Ectodermal cell (in vitro differentiated cells): Measurements from ENCODE around the gene SDF2L1.

Experiments
- H3K27ac ChIP-seq: 2 replicates; pipeline ENCODE4 v1.7.0; 2013; ENCODE audit warnings: mild to moderate bottlenecking, low read depth, low read length; ENCODE audit not compliant: insufficient read depth, poor library complexity, severe bottlenecking
- H3K27me3 ChIP-seq: 2 replicates; pipeline ENCODE4 v1.7.0; 2013; ENCODE audit warnings: mild to moderate bottlenecking, low read length; ENCODE audit not compliant: insufficient read depth, control insufficient read depth, poor library complexity, severe bottlenecking
- H3K36me3 ChIP-seq: one replicate; pipeline ENCODE4 v1.7.0; 2013; ENCODE audit warnings: low read length; ENCODE audit not compliant: control insufficient read depth, insufficient read depth
- H3K4me1 ChIP-seq: one replicate; pipeline ENCODE4 v1.7.0; 2013; ENCODE audit warnings: low read length; ENCODE audit not compliant: control insufficient read depth, insufficient read depth
- H3K4me3 ChIP-seq: 2 replicates; pipeline ENCODE4 v1.7.0; 2013; ENCODE audit warnings: low read depth, low read length, control low read depth; ENCODE audit not compliant: insufficient read depth
- H3K9me3 ChIP-seq: 2 replicates; pipeline ENCODE4 v1.7.0; 2013; ENCODE audit warnings: mild to moderate bottlenecking, low read length, moderate library complexity; ENCODE audit not compliant: control insufficient read depth
- WGBS, 2 experiments: methylation state at CpG; one replicate each; pipeline ENCODE4 v1.1.7; 2013; ENCODE audit warnings: missing lambda C conversion rate in 2 of 2; 5-methylcytosine and 5-hydroxymethylcytosine counted together

The SDF2L1 gene

GRCh38 chr22:21622011-21622918 lies 19.8 kb upstream of the SDF2L1 start:
- no peak overlapping the region for H3K27ac ChIP-seq
- 91 to 95% methylated on average over 17 of the region's 17 CpGs for WGBS, 2 experiments

GRCh38 chr22:21622919-21623647 lies 19.0 kb upstream of the SDF2L1 start:
- H3K36me3 ChIP-seq: peaks cover 4% of the 10 kb centered on the region
- no peak overlapping the region for H3K4me3 ChIP-seq
- H3K27me3 ChIP-seq: no peaks in the 10 kb centered on the region
- H3K4me1 ChIP-seq: no peaks in the 10 kb centered on the region
- H3K9me3 ChIP-seq: no peaks in the 10 kb centered on the region
- WGBS, 2 experiments: 95 to 96% methylated on average over 23 of the region's 23 CpGs
- no peak overlapping the region for H3K27ac ChIP-seq

More at GRCh38 chr22:21622011-21622918, 19.8 kb upstream of the SDF2L1 start:
- Histone ChIP-seq H3K9me3 (no peaks in the 10 kb centered on the region), H3K36me3 (no peaks in the 10 kb centered on the region), H3K27me3 (no peaks in the 10 kb centered on the region), H3K4me1 (no peaks in the 10 kb centered on the region), H3K4me3 (no peak overlapping the region)

- Histone ChIP-seq H3K36me3 (peaks cover 4% of the 10 kb centered on the region), H3K27ac (no peak overlapping the region), H3K4me3 (no peak overlapping the region), H3K27me3 (no peaks in the 10 kb centered on the region), H3K9me3 (no peaks in the 10 kb centered on the region), H3K4me1 (peaks cover 3% of the 10 kb centered on the region)
- 93 to 95% methylated on average over 7 of the region's 7 CpGs for WGBS, 2 experiments
These were observed 18.5 kb upstream of the SDF2L1 start for GRCh38 chr22:21623648-21623970.

GRCh38 chr22:21624120-21624879 lies 17.8 kb upstream of the SDF2L1 start:
- 56 to 59% methylated on average over 8 of the region's 8 CpGs for WGBS, 2 experiments
- H3K27ac ChIP-seq: peak overlapping the region; percentile 13
- peaks cover 3% of the 10 kb centered on the region for H3K4me1 ChIP-seq
- H3K27me3 ChIP-seq: no peaks in the 10 kb centered on the region
- H3K9me3 ChIP-seq: no peaks in the 10 kb centered on the region
- no peak overlapping the region for H3K4me3 ChIP-seq
- H3K36me3 ChIP-seq: peaks cover 4% of the 10 kb centered on the region

GRCh38 chr22:21624880-21625791 lies 17.0 kb upstream of the SDF2L1 start:
- WGBS, 2 experiments: 92 to 94% methylated on average over 12 of the region's 12 CpGs
- Histone ChIP-seq H3K4me1 (peaks cover 3% of the 10 kb centered on the region), H3K27me3 (no peaks in the 10 kb centered on the region), H3K9me3 (no peaks in the 10 kb centered on the region), H3K36me3 (peaks cover 4% of the 10 kb centered on the region), H3K27ac (no peak overlapping the region), H3K4me3 (no peak overlapping the region)

- Histone ChIP-seq H3K4me1 (peaks cover 3% of the 10 kb centered on the region), H3K4me3 (no peak overlapping the region), H3K9me3 (no peaks in the 10 kb centered on the region), H3K27me3 (no peaks in the 10 kb centered on the region), H3K36me3 (peaks cover 4% of the 10 kb centered on the region), H3K27ac (no peak overlapping the region)
- WGBS, 2 experiments: 74 to 76% methylated on average over 4 of the region's 4 CpGs
These were observed 15.9 kb upstream of the SDF2L1 start for GRCh38 chr22:21626073-21626734.

DNA sequence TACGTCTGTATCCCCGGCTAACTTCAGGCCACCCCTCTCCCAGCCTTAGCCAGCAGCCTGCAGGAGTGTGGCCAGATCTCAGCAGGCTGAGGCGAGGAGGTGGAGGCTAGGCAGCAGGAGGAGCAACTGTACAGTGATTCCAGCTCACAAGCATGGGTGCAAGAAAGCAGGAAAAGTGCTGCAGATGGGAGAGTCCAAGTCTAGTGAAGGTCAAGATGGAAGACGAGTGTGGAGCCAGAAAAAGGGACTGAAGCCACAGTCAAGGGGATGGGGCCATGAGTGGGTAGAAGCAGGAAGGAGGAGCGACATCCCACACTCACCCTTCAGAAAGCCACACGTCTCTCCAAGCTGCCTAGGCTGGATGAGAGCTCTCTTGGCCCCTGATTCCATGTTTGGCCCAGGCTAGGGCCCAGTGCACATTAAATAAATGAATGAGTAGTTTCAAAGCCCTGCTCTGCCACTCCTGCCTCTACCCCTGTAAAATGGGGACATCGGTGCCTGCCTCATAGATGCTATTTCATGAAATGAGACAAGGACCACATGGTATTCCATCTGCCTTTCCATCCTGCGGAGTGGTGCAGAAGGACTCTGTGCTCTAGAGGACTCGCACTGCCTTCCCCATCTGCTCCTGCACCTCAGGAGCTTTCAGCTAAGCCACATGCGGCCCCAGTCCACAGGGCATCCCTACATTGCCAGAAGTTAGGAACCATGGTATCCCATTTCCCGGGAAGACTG lies 15.2 kb upstream of the SDF2L1 start:
- Histone ChIP-seq H3K4me3 (no peak overlapping the region), H3K36me3 (peaks cover 4% of the 10 kb centered on the region), H3K27ac (no peak overlapping the region), H3K27me3 (no peaks in the 10 kb centered on the region), H3K9me3 (no peaks in the 10 kb centered on the region), H3K4me1 (peaks cover 3% of the 10 kb centered on the region)
- WGBS, 2 experiments: 91 to 93% methylated on average over 11 of the region's 11 CpGs

DNA sequence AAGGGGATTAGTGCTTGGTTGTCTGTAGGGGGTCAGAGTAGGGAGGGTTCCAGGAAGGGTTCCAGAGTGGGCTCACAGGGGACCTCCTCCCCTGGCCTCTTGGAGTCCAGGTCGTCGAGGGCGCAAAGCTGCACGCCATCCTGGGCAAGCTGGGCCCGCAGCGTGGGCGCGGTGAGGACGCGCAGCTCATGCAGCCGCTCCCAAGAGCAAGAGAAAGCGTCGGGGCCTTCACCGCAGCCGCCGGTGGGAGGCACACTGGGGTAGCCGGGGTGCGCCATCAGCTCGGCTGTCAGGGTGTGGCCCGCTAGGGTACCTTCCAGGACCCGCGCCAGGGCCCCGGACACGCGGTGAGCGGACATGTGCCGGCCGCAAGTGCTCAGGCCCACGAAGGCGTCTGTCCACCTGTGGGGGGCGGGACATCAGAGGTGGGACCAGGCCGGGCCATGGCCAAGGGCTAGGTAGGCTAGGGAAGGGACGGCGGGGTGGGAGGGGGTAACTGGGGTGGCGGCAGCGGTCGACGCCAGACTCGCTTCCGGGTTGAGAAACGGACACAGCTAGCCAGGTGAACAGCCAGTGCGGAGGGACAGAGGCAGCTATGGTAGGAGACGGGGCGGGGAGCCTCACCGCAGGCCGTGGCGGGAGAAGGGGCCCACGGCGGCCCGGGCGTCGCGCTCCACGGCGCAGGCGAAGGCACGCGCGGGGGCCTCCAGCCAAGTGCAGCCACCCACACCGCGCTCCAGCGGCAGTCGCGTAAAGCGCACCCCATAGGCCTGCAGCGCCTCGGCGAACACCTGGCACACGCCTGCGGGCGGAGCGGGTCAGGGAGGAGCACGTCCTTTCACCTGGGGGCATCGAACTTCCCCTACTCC lies 13.5 kb upstream of the SDF2L1 start:
- Histone ChIP-seq H3K4me1 (peaks cover 3% of the 10 kb centered on the region), H3K4me3 (peak overlapping the region; percentile 99), H3K9me3 (no peaks in the 10 kb centered on the region), H3K27ac (no peak overlapping the region), H3K36me3 (peaks cover 4% of the 10 kb centered on the region), H3K27me3 (no peaks in the 10 kb centered on the region)
- WGBS, 2 experiments: 93% methylated on average over 74 of the region's 74 CpGs
